Ishikawa (cell line): ENCODE measurements around the gene KCNIP4.

Experiments used
- EGR1 ChIP-seq: IDR thresholded peaks from 2 replicates; pipeline ENCODE4 v1.6.1; 2012
- FOXM1 ChIP-seq: IDR thresholded peaks from 2 replicates; pipeline ENCODE4 v1.6.1; 2012; ENCODE audit warnings: low read depth, borderline replicate concordance
- TEAD4 ChIP-seq: IDR thresholded peaks from 2 replicates; pipeline ENCODE4 v1.6.1; 2012

GRCh38 chr4:21885770-21886169, 62.8 kb downstream of the KCNIP4 start:
- no peak for TF ChIP-seq FOXM1
- no peak for TF ChIP-seq TEAD4
- no peak for TF ChIP-seq EGR1
